OCI-LY7 (cell line): ENCODE data around the gene SLC35B4. TPM values are rescaled to one million over a fixed set of nuclear protein-coding genes. Genes with fewer than 3 reads are reported as not detected.
A peak's percentile ranks its signal among the peaks of the same experiment; 100 is the strongest.

Experiments
- BruUV-seq: library from RNA; stranded (reverse); fragments of 400-500 nt; replicated peaks from 2 replicates; lab custom pipeline; 2021; lab: Mats Ljungman, UMichigan
- CTCF ChIA-PET: fragments of 300-600 bp; sonication (Branson Sonifier 250); formaldehyde crosslinking; loops from one replicate; lab custom pipeline; 2022; ENCODE audit warnings: antibody characterized with exemption; ENCODE audit not compliant: unreplicated experiment; lab: Charles Lee
- POLR2A ChIA-PET: fragments of 300-600 bp; sonication (Branson Sonifier 250); formaldehyde crosslinking; loops from one replicate; lab custom pipeline; 2022; ENCODE audit warnings: antibody characterized with exemption; lab: Charles Lee
- DNase-seq: peaks from one replicate; pipeline ENCODE4 v3.0.0-alpha.2; 2015; ENCODE audit warnings: low spot score
- H2AFZ ChIP-seq: fragments of 200-600 bp; sonication (generic), shearing (Covaris generic); 2 replicates; pipeline ENCODE4 v1.6.1; 2014; ENCODE audit warnings: mild to moderate bottlenecking, antibody characterized with exemption, low read length, moderate library complexity
- H3K27ac ChIP-seq: fragments of 200-600 bp; sonication (generic); 2 replicates; pipeline ENCODE4 v1.5.1; 2014; ENCODE audit warnings: mixed run types, low read depth, mild to moderate bottlenecking, moderate library complexity, low read length, inconsistent platforms; ENCODE audit not compliant: poor library complexity, severe bottlenecking
- H3K36me3 ChIP-seq: fragments of 200-600 bp; sonication (generic); 2 replicates; pipeline ENCODE4 v1.6.1; 2014; ENCODE audit warnings: mild to moderate bottlenecking, antibody characterized with exemption, low read length, moderate library complexity, mixed read lengths; ENCODE audit not compliant: insufficient read depth
- H3K4me1 ChIP-seq: fragments of 200-600 bp; sonication (generic); 2 replicates; pipeline ENCODE4 v1.5.1; 2014; ENCODE audit warnings: mild to moderate bottlenecking, low read length; ENCODE audit not compliant: insufficient read depth, poor library complexity, severe bottlenecking
- H3K4me2 ChIP-seq: fragments of 200-600 bp; sonication (generic); 2 replicates; pipeline ENCODE4 v1.6.1; 2014; ENCODE audit warnings: mild to moderate bottlenecking, low read length
- H3K4me3 ChIP-seq: fragments of 200-600 bp; sonication (generic); 2 replicates; pipeline ENCODE4 v1.5.1; 2014; ENCODE audit warnings: mild to moderate bottlenecking, low read depth, low read length; ENCODE audit not compliant: poor library complexity, severe bottlenecking
- H3K79me2 ChIP-seq: fragments of 200-600 bp; sonication (generic); 2 replicates; pipeline ENCODE4 v1.6.1; 2016; ENCODE audit warnings: low read depth, mild to moderate bottlenecking, low read length, moderate library complexity, mixed read lengths; ENCODE audit not compliant: insufficient read depth
- H3K9me2 ChIP-seq: fragments of 200-600 bp; sonication (generic); 2 replicates; pipeline ENCODE4 v1.6.1; 2016; ENCODE audit warnings: mild to moderate bottlenecking, low read length, mixed read lengths; ENCODE audit not compliant: insufficient read depth
- H3K9me3 ChIP-seq: fragments of 200-600 bp; sonication (generic); 2 replicates; pipeline ENCODE4 v1.6.1; 2014; ENCODE audit warnings: mild to moderate bottlenecking, mixed run types, low read length, mixed read lengths
- H4K20me1 ChIP-seq: fragments of 200-600 bp; sonication (generic); 2 replicates; pipeline ENCODE4 v1.6.1; 2014; ENCODE audit warnings: mild to moderate bottlenecking, antibody characterized with exemption, low read length, moderate library complexity, mixed read lengths; ENCODE audit not compliant: insufficient read depth
- CTCF ChIP-seq: fragments of 200-600 bp; sonication (generic); conservative IDR thresholded peaks from 2 replicates; pipeline ENCODE4 v1.5.1; 2014; ENCODE audit warnings: mild to moderate bottlenecking, antibody characterized with exemption, low read length, moderate library complexity, mixed read lengths
- EZH2phosphoT487 ChIP-seq: fragments of 200-600 bp; sonication (generic); IDR thresholded peaks from 2 replicates; pipeline ENCODE4 v1.6.1; 2018; ENCODE audit warnings: low read depth, borderline replicate concordance, mild to moderate bottlenecking, mixed run types, antibody characterized with exemption, low read length, moderate library complexity, mixed read lengths
- intact Hi-C: fragments of 100-400 bp; cut with micrococcal nuclease; formaldehyde crosslinking; loops from one replicate; pipeline ENCODE4 v1.10.0; 2022; ENCODE audit not compliant: unreplicated experiment
- total RNA-seq, 2 experiments: library from RNA; depleted of rRNA in 1 of 2; stranded (reverse); fragments of >200 nt in 1 of 2; shearing (Covaris generic) in 1 of 2; gene quantifications; 2 replicates each; pipeline ENCODE4 v1.2.3, GENCODE V29; 2014 to 2022

Gene SLC35B4
- total RNA-seq, 2 experiments from 2014 or later, result 32.3 to 38.1 TPM

GRCh38 chr7:134328900-134329299 is 12.2 kb upstream of the SLC35B4 start:
- H3K4me1 ChIP-seq, result no peaks in the 10 kb centered on the region
- H3K9me3 ChIP-seq, result no peaks in the 10 kb centered on the region
- no peak for TF ChIP-seq EZH2phosphoT487
- no peak for TF ChIP-seq CTCF
- H3K4me3 ChIP-seq, result no peak overlapping the region
- ChIA-PET POLR2A (interaction anchor here (1.5 to 1.8 kb wide), 2 partner anchors 9 to 11 kb away, joined by 3 to 5 read pairs; partner anchors contain the start of gene SLC35B4), CTCF (interaction anchor here (1.8 kb wide), 1 partner anchor 188 kb away, joined by 5 read pairs; no protein-coding TSS in a partner anchor)
- H3K4me2 ChIP-seq, result no peak overlapping the region
- BruUV-seq, result no TSS peak
- no peaks in the 10 kb centered on the region for H4K20me1 ChIP-seq
- intact Hi-C loops, result loop anchor here (1.0 to 10.0 kb wide), 3 partner anchors 188 to 474 kb away; no protein-coding TSS in a partner anchor
- DNase-seq, result no peak
- H3K27ac ChIP-seq, result no peak overlapping the region
- no peaks in the 10 kb centered on the region for H3K9me2 ChIP-seq
- H2AFZ ChIP-seq, result no peak overlapping the region
- no peaks in the 10 kb centered on the region for H3K36me3 ChIP-seq
- H3K79me2 ChIP-seq, result no peaks in the 10 kb centered on the region

- H3K9me2 ChIP-seq, result no peaks in the 10 kb centered on the region
- DNase-seq, result peak; percentile 84
- ChIA-PET POLR2A (no interaction called here), CTCF (interaction anchor here (1.0 to 1.8 kb wide), 2 partner anchors 187 to 474 kb away, joined by 3 to 5 read pairs; no protein-coding TSS in a partner anchor)
- BruUV-seq, result no TSS peak
- H3K4me3 ChIP-seq, result no peak overlapping the region
- no peaks in the 10 kb centered on the region for H4K20me1 ChIP-seq
- no peak overlapping the region for H3K4me2 ChIP-seq
- no peaks in the 10 kb centered on the region for H3K36me3 ChIP-seq
- no peaks in the 10 kb centered on the region for H3K79me2 ChIP-seq
- H3K9me3 ChIP-seq, result no peaks in the 10 kb centered on the region
- no peak overlapping the region for H2AFZ ChIP-seq
- TF ChIP-seq CTCF (peak; percentile 91), EZH2phosphoT487 (no peak)
- H3K27ac ChIP-seq, result no peak overlapping the region
- intact Hi-C loops, result loop anchor here (1.0 to 10.0 kb wide), 3 partner anchors 187 to 473 kb away; no protein-coding TSS in a partner anchor
- no peaks in the 10 kb centered on the region for H3K4me1 ChIP-seq
These were observed 11.2 kb upstream of the SLC35B4 start for GRCh38 chr7:134327896-134328295.

- intact Hi-C loops, result loop anchor here (10.0 kb wide), 1 partner anchor 469 kb away; no protein-coding TSS in a partner anchor
- TF ChIP-seq EZH2phosphoT487, result no peak
- no peak for TF ChIP-seq CTCF
- H3K36me3 ChIP-seq, result no peaks in the 10 kb centered on the region
- H3K79me2 ChIP-seq, result no peaks in the 10 kb centered on the region
- H3K9me3 ChIP-seq, result no peaks in the 10 kb centered on the region
- no peak overlapping the region for H3K4me3 ChIP-seq
- H3K9me2 ChIP-seq, result no peaks in the 10 kb centered on the region
- CTCF ChIA-PET, result no interaction called here
- H3K4me2 ChIP-seq, result no peak overlapping the region
- H2AFZ ChIP-seq, result no peak overlapping the region
- BruUV-seq, result no TSS peak
- no peak overlapping the region for H3K27ac ChIP-seq
- H3K4me1 ChIP-seq, result no peaks in the 10 kb centered on the region
- no peaks in the 10 kb centered on the region for H4K20me1 ChIP-seq
- DNase-seq, result no peak
- POLR2A ChIA-PET, result interaction anchor here (0.6 kb wide), 1 partner anchor 137 kb away, joined by 4 read pairs; no protein-coding TSS in a partner anchor
These were observed 7.4 kb upstream of the SLC35B4 start for GRCh38 chr7:134324107-134324506.
